ENCODE data around the gene CLCNKA.
"Not testable (repeated sequence)": the region's sequence is repeated elsewhere in the genome, so short reads cannot be mapped to it uniquely, and the experiment has no call there.

CLCNKA gene

DNA sequence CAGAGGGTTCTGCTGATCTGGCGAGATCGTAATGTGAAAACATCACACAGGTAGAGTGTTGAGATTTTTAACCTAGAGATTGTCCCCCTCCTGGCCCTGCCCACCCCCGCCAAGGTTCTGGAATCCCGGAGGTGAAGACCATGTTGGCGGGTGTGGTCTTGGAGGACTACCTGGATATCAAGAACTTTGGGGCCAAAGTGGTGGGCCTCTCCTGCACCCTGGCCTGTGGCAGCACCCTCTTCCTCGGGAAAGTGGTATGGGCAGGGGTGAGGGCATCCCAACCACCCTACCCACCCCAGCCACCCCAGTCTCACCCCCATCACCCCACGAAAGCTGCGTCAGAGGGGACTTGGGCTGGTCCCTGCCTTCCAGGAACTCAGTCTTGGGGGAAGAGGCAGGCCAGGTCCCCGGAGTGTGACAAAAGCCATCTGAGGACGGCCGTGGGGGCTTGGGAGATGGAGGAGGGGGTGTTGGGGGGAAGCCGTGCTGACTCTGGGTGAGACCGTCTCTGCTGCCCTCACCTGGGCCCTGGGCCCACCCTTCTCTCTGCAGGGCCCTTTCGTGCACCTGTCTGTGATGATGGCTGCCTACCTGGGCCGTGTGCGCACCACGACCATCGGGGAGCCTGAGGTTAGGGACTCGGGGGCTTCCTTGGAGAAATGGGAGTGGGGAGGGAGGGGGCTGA lies 26.1 kb downstream of the CLCNKA start:
- no peaks in the 10 kb centered on the region for H3K36me3 ChIP-seq (ENCODE audit: control insufficient read depth in 5 of 5, insufficient read depth in 5 of 5, low read length in 5 of 5)
- no peaks in the 10 kb centered on the region for H3K27me3 ChIP-seq (ENCODE audit: control insufficient read depth in 5 of 5, insufficient read depth in 4 of 5, low read length in 5 of 5)
- peaks cover 0 to 12% (median 7%) of the 10 kb centered on the region in 5 donors for H3K4me1 ChIP-seq (ENCODE audit: control insufficient read depth in 5 of 5, insufficient read depth in 5 of 5, low read length in 5 of 5)
- no peak overlapping the region for H3K27ac ChIP-seq (ENCODE audit: low read depth, low read length)
- H3K4me3 ChIP-seq (ENCODE audit: low read depth in 1 of 5, low read length in 5 of 5): peak overlapping the region in 1 of 5 donors; percentile 67
- no peaks in the 10 kb centered on the region for H3K9me3 ChIP-seq (ENCODE audit: control insufficient read depth in 5 of 5, low read length in 5 of 5)
- no peak overlapping the region for H3K9ac ChIP-seq (ENCODE audit: low read length in 5 of 5)

DNA sequence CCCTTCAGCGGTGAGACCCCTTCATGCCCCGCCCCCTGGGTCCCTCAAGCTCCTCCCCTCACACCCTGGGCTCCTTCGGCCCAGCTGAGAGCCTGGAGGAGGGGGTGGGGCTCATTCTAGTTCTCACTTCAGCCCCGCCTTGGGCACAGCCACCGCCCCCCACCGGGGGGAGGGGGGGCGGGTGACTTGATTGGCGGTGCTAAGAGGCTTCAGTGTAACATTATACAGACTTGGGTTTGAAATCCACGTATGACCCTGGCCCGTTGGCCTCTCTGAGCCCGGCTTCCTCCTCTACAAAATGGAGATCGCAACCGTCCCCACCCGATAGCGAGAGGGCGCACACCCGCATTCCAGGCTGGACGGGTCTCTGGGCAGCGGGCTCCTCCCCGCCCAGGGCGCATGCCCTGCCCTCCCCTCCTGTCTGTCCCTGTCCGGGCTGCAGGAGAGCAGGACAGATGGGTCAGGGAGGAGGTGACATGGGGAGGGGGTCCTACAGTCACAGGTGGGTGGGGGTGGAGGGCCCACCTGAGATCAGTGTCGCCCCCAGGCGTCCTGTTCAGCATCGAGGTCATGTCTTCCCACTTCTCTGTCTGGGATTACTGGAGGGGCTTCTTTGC lies 26.8 kb downstream of the CLCNKA start:
- H3K36me3 ChIP-seq (ENCODE audit: control insufficient read depth in 5 of 5, insufficient read depth in 5 of 5, low read length in 5 of 5): no peaks in the 10 kb centered on the region
- no peaks in the 10 kb centered on the region for H3K27me3 ChIP-seq (ENCODE audit: control insufficient read depth in 5 of 5, insufficient read depth in 4 of 5, low read length in 5 of 5)
- no peak overlapping the region for H3K27ac ChIP-seq (ENCODE audit: low read depth, low read length)
- H3K9ac ChIP-seq (ENCODE audit: low read length in 5 of 5): peak overlapping the region in 3 of 5 donors; percentile 70 to 72 (median 72)
- peaks cover 0 to 12% (median 7%) of the 10 kb centered on the region in 5 donors for H3K4me1 ChIP-seq (ENCODE audit: control insufficient read depth in 5 of 5, insufficient read depth in 5 of 5, low read length in 5 of 5)
- peak overlapping the region; percentile 22 to 67 (median 62) for H3K4me3 ChIP-seq (ENCODE audit: low read depth in 1 of 5, low read length in 5 of 5)
- H3K9me3 ChIP-seq (ENCODE audit: control insufficient read depth in 5 of 5, low read length in 5 of 5): no peaks in the 10 kb centered on the region

GRCh38 chr1:16050328-16050727 lies 28.5 kb downstream of the CLCNKA start:
- no peak overlapping the region for H3K27ac ChIP-seq (ENCODE audit: low read depth, low read length)
- H3K4me3 ChIP-seq (ENCODE audit: low read depth in 1 of 5, low read length in 5 of 5): no peak overlapping the region
- no peaks in the 10 kb centered on the region for H3K27me3 ChIP-seq (ENCODE audit: control insufficient read depth in 5 of 5, insufficient read depth in 4 of 5, low read length in 5 of 5)
- no peaks in the 10 kb centered on the region for H3K36me3 ChIP-seq (ENCODE audit: control insufficient read depth in 5 of 5, insufficient read depth in 5 of 5, low read length in 5 of 5)
- H3K4me1 ChIP-seq (ENCODE audit: control insufficient read depth in 5 of 5, insufficient read depth in 5 of 5, low read length in 5 of 5): peaks cover 0 to 12% (median 7%) of the 10 kb centered on the region in 5 donors
- no peaks in the 10 kb centered on the region for H3K9me3 ChIP-seq (ENCODE audit: control insufficient read depth in 5 of 5, low read length in 5 of 5)
- no peak overlapping the region for H3K9ac ChIP-seq (ENCODE audit: low read length in 5 of 5)

DNA sequence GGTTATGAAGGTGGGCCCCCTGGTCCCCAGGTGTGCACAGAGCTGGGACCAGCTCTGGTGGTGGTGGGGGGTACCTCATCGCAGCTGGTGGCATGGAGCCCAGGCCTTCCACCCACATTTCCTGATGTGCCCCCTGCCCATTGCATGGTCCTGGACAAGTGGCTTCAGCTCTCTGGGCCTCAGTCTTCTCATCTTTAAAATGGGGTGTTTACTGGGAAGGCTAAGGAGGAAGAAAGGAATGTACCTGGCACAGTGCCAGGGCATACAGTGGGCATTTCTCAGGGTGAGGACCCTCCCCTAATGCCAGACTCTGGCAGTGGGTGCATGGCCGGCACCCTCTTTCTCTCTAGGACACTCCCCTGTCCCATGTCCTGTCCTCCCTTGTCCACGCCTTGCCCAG lies 29.2 kb downstream of the CLCNKA start:
- Histone ChIP-seq H3K27ac (ENCODE audit: low read depth, low read length) (no peak overlapping the region), H3K36me3 (ENCODE audit: control insufficient read depth in 5 of 5, insufficient read depth in 5 of 5, low read length in 5 of 5) (no peaks in the 10 kb centered on the region), H3K27me3 (ENCODE audit: control insufficient read depth in 5 of 5, insufficient read depth in 4 of 5, low read length in 5 of 5) (no peaks in the 10 kb centered on the region), H3K9ac (ENCODE audit: low read length in 5 of 5) (no peak overlapping the region), H3K4me1 (ENCODE audit: control insufficient read depth in 5 of 5, insufficient read depth in 5 of 5, low read length in 5 of 5) (peaks cover 0 to 12% (median 7%) of the 10 kb centered on the region in 5 donors), H3K9me3 (ENCODE audit: control insufficient read depth in 5 of 5, low read length in 5 of 5) (no peaks in the 10 kb centered on the region), H3K4me3 (ENCODE audit: low read depth in 1 of 5, low read length in 5 of 5) (no peak overlapping the region)

DNA sequence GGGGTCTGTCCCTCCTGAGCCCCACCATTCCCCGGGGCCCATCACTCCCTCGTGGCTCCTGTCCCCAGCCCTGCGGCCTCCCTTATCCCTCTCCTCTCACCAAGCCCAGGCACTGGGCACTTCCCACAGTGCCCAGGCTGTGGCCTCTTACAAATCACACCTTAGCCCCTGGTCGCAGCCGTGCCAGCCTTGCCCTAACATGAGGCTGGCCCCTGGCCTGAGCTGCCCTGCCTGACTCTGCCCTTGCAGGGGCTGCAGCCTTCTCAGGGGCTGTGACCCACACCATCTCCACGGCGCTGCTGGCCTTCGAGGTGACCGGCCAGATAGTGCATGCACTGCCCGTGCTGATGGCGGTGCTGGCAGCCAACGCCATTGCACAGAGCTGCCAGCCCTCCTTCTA lies 30.1 kb downstream of the CLCNKA start:
- H3K4me3 ChIP-seq (ENCODE audit: low read depth in 1 of 5, low read length in 5 of 5); H3K36me3 ChIP-seq (ENCODE audit: control insufficient read depth in 5 of 5, insufficient read depth in 5 of 5, low read length in 5 of 5); H3K9me3 ChIP-seq (ENCODE audit: control insufficient read depth in 5 of 5, low read length in 5 of 5); H3K27ac ChIP-seq (ENCODE audit: low read depth, low read length); H3K9ac ChIP-seq (ENCODE audit: low read length in 5 of 5); H3K27me3 ChIP-seq (ENCODE audit: control insufficient read depth in 5 of 5, insufficient read depth in 4 of 5, low read length in 5 of 5): not testable (repeated sequence)
- peaks cover 0 to 12% (median 7%) of the 10 kb centered on the region in 5 donors for H3K4me1 ChIP-seq (ENCODE audit: control insufficient read depth in 5 of 5, insufficient read depth in 5 of 5, low read length in 5 of 5)

- H3K27ac ChIP-seq (ENCODE audit: low read depth, low read length): no peak overlapping the region
- no peak overlapping the region for H3K4me3 ChIP-seq (ENCODE audit: low read depth in 1 of 5, low read length in 5 of 5)
- no peaks in the 10 kb centered on the region for H3K9me3 ChIP-seq (ENCODE audit: control insufficient read depth in 5 of 5, low read length in 5 of 5)
- peaks cover 0 to 4% (median 0%) of the 10 kb centered on the region in 5 donors for H3K27me3 ChIP-seq (ENCODE audit: control insufficient read depth in 5 of 5, insufficient read depth in 4 of 5, low read length in 5 of 5)
- peaks cover 0 to 3% (median 1%) of the 10 kb centered on the region in 5 donors for H3K4me1 ChIP-seq (ENCODE audit: control insufficient read depth in 5 of 5, insufficient read depth in 5 of 5, low read length in 5 of 5)
- H3K36me3 ChIP-seq (ENCODE audit: control insufficient read depth in 5 of 5, insufficient read depth in 5 of 5, low read length in 5 of 5): no peaks in the 10 kb centered on the region
- no peak overlapping the region for H3K9ac ChIP-seq (ENCODE audit: low read length in 5 of 5)
Measured at GRCh38 chr1:16053781-16054502, 32.1 kb downstream of the CLCNKA start.

DNA sequence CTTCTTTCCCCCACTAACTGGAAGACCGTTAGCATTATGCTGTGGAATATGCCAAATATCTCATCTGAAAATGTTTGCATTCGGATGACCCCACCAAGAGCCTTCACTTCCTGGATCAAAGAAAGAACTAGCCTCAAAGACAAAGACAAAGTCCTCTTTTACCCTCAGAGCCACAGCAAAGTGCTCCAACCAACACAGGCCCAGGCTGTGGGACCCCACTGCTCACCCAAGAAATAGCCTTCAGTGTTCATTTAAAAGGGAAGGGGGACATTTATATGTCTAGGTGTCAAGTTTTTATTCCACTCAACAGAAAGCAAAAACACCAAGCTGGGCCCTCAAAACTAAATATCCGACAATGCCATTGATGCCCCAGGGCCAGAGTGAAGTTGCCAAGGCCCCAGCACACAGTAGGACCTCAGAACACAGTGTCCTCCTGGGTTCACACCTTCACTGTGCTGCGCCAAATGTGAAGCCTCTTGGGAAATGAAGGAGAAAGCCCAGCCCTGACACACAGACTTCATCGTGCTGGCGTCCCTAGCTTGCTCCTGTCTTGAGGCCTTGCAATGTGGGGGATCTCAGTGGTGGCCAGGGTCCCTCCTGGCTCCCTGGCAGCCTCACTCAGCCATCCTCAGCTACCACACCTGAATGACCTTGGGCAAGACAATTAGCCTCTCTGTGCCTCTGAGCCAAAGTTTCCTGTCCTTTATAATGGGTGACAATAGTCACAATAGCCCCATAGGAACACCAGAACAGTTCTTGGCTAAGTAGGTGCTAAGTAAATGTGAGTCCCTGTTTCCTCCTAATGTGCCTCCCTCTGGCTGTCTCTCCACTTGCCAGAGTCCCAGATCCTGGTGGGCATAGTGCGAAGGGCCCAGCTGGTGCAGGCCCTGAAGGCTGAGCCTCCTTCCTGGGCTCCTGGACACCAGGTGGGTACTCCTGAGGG lies 33.0 kb downstream of the CLCNKA start:
- no peaks in the 10 kb centered on the region for H3K9me3 ChIP-seq (ENCODE audit: control insufficient read depth in 5 of 5, low read length in 5 of 5)
- no peaks in the 10 kb centered on the region for H3K4me1 ChIP-seq (ENCODE audit: control insufficient read depth in 5 of 5, insufficient read depth in 5 of 5, low read length in 5 of 5)
- H3K36me3 ChIP-seq (ENCODE audit: control insufficient read depth in 5 of 5, insufficient read depth in 5 of 5, low read length in 5 of 5): no peaks in the 10 kb centered on the region
- no peak overlapping the region for H3K4me3 ChIP-seq (ENCODE audit: low read depth in 1 of 5, low read length in 5 of 5)
- H3K27me3 ChIP-seq (ENCODE audit: control insufficient read depth in 5 of 5, insufficient read depth in 4 of 5, low read length in 5 of 5): peaks cover 0 to 4% (median 0%) of the 10 kb centered on the region in 5 donors
- H3K27ac ChIP-seq (ENCODE audit: low read depth, low read length): no peak overlapping the region
- no peak overlapping the region for H3K9ac ChIP-seq (ENCODE audit: low read length in 5 of 5)

DNA sequence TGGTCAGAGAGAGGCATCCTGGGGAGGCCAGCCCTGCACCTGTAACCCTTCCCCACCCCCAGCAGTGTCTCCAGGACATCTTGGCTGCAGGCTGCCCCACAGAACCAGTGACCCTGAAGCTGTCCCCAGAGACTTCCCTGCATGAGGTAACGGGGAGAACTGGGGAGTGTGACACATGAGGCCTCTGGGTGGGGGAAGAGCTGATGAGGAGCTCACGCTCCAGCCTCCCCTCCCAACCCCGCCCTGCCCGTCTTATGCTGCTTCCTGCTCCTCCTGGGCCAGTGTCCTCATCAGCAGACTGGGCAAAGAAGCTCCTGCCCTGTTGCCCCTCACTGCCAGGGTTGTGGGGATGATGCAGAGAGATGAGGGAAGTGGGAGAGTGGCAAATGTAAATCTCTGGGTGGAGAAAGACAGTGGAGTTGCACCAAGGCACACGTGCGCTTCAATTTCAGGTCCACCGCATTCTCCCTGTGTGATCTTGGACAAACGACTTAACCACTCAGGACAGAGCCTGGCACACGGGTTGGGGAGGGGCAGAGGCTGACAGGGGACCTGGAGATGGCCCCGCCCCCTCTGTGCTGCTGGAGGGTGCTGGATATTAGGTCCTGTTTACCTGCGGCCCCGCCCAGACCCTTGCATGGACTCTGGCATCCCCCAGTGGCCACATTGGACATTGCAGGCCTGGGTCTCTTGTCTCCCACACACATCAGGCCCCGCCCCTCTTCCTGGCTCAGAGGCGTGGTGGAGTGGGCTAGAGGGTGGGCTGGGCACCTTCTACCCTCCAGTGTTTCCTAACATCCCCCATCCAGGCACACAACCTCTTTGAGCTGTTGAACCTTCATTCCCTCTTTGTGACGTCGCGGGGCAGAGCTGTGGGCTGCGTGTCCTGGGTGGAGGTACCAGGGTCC lies 34.0 kb downstream of the CLCNKA start:
- H3K9ac ChIP-seq (ENCODE audit: low read length in 5 of 5): no peak overlapping the region
- no peaks in the 10 kb centered on the region for H3K9me3 ChIP-seq (ENCODE audit: control insufficient read depth in 5 of 5, low read length in 5 of 5)
- H3K36me3 ChIP-seq (ENCODE audit: control insufficient read depth in 5 of 5, insufficient read depth in 5 of 5, low read length in 5 of 5): no peaks in the 10 kb centered on the region
- no peaks in the 10 kb centered on the region for H3K4me1 ChIP-seq (ENCODE audit: control insufficient read depth in 5 of 5, insufficient read depth in 5 of 5, low read length in 5 of 5)
- H3K27ac ChIP-seq (ENCODE audit: low read depth, low read length): no peak overlapping the region
- no peak overlapping the region for H3K4me3 ChIP-seq (ENCODE audit: low read depth in 1 of 5, low read length in 5 of 5)
- peaks cover 0 to 4% (median 0%) of the 10 kb centered on the region in 5 donors for H3K27me3 ChIP-seq (ENCODE audit: control insufficient read depth in 5 of 5, insufficient read depth in 4 of 5, low read length in 5 of 5)

GRCh38 chr1:16056521-16056912 lies 34.7 kb downstream of the CLCNKA start:
- H3K36me3 ChIP-seq (ENCODE audit: control insufficient read depth in 5 of 5, insufficient read depth in 5 of 5, low read length in 5 of 5); H3K9me3 ChIP-seq (ENCODE audit: control insufficient read depth in 5 of 5, low read length in 5 of 5); H3K27me3 ChIP-seq (ENCODE audit: control insufficient read depth in 5 of 5, insufficient read depth in 4 of 5, low read length in 5 of 5); H3K4me1 ChIP-seq (ENCODE audit: control insufficient read depth in 5 of 5, insufficient read depth in 5 of 5, low read length in 5 of 5); H3K27ac ChIP-seq (ENCODE audit: low read depth, low read length); H3K9ac ChIP-seq (ENCODE audit: low read length in 5 of 5); H3K4me3 ChIP-seq (ENCODE audit: low read depth in 1 of 5, low read length in 5 of 5): not testable (repeated sequence)
